ENCODE measurements around the gene HPSE2. TPM values are rescaled to one million over a fixed set of nuclear protein-coding genes. Genes with fewer than 3 reads are reported as not detected.

The HPSE2 gene
- total RNA-seq, 1 donor from 2014 or later = 0.10 TPM

DNA sequence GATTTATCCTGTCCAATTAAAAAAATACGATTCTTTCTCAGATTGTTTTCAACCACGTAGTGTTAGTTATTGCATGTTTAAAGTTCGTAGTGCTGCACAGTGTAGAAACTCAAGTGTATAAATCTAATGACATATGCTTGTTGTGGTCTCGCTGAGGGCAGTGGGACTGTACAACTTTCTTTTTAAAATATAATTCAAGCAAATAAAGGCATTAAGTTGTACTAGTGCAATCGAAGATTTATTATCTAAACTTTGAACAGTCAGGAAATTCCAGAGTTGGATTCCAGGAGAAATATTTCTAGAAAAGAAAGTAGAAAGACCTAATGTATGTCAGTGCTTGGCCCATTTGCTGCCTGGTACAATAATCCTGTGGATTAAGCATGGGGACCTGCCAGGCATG is 664.8 kb downstream of the HPSE2 start:
- Mint-ChIP-seq H3K36me3 (ENCODE audit: insufficient read depth) (no peaks in the 10 kb centered on the region), H3K9me3 (ENCODE audit: low read depth) (no peaks in the 10 kb centered on the region), H3K27me3 (no peaks in the 10 kb centered on the region), H3K4me1 (ENCODE audit: low read depth) (no peaks in the 10 kb centered on the region), H3K4me3 (ENCODE audit: low read depth) (no peak overlapping the region), H3K27ac (no peak overlapping the region)
- TF ChIP-seq, protein P1, sequence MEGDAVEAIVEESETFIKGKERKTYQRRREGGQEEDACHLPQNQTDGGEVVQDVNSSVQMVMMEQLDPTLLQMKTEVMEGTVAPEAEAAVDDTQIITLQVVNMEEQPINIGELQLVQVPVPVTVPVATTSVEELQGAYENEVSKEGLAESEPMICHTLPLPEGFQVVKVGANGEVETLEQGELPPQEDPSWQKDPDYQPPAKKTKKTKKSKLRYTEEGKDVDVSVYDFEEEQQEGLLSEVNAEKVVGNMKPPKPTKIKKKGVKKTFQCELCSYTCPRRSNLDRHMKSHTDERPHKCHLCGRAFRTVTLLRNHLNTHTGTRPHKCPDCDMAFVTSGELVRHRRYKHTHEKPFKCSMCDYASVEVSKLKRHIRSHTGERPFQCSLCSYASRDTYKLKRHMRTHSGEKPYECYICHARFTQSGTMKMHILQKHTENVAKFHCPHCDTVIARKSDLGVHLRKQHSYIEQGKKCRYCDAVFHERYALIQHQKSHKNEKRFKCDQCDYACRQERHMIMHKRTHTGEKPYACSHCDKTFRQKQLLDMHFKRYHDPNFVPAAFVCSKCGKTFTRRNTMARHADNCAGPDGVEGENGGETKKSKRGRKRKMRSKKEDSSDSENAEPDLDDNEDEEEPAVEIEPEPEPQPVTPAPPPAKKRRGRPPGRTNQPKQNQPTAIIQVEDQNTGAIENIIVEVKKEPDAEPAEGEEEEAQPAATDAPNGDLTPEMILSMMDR (IDR thresholded peaks at IDR 0.05; ENCODE audit: unreplicated experiment) = no peak
- no peak for DNase-seq (ENCODE audit: low spot score, unreplicated experiment)

DNA sequence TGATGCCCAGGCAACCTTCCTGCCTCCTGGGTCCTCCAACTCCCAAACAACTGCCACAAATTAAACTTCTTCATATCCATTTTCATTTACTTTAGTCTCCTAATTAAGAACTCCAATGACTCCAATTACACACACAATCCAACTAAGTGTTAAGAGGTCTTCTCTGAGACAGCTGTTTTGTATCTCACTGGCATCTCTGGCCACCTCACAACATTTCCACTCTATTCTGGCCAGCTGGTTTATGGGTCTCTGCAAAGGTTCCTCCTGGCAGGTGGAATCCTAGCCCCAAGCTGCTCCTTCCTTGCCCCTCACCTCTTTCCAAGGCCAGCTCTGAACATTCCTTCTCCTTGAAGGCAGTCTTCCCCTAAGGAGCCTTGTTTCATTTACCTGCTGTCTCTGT is 665.8 kb downstream of the HPSE2 start:
- Mint-ChIP-seq H3K27me3 (no peaks in the 10 kb centered on the region), H3K4me1 (ENCODE audit: low read depth) (no peaks in the 10 kb centered on the region), H3K27ac (no peak overlapping the region), H3K4me3 (ENCODE audit: low read depth) (no peak overlapping the region), H3K9me3 (ENCODE audit: low read depth) (no peaks in the 10 kb centered on the region), H3K36me3 (ENCODE audit: insufficient read depth) (no peaks in the 10 kb centered on the region)
- TF ChIP-seq, protein P1 (IDR thresholded peaks at IDR 0.05; ENCODE audit: unreplicated experiment) = no peak
- DNase-seq (ENCODE audit: low spot score, unreplicated experiment) = no peak

DNA sequence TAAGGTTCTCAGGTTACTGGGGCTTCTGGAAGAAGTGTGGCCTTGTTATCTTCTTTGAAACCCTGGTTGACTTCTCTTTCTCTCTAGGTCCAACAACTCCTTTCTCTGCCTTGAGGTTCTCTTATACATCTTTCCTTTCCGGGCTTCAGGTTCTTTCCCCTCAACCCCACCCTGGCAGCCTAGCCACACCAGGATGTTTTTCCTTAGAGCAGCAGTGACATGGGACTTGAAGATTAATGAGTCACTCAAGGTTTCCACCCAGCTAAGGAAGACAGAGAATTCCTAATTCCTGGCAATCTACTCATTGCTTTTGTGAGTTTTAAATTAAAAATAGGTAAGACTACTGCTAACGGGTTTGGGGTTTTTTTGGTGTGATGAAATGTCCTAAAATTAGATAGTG is 667.1 kb downstream of the HPSE2 start:
- H3K4me3 Mint-ChIP-seq (ENCODE audit: low read depth) = no peak overlapping the region
- H3K36me3 Mint-ChIP-seq (ENCODE audit: insufficient read depth) = no peaks in the 10 kb centered on the region
- no peak overlapping the region for H3K27ac Mint-ChIP-seq
- DNase-seq (ENCODE audit: low spot score, unreplicated experiment) = no peak
- no peaks in the 10 kb centered on the region for H3K27me3 Mint-ChIP-seq
- no peaks in the 10 kb centered on the region for H3K9me3 Mint-ChIP-seq (ENCODE audit: low read depth)
- TF ChIP-seq, protein P1 (IDR thresholded peaks at IDR 0.05; ENCODE audit: unreplicated experiment) = no peak
- no peaks in the 10 kb centered on the region for H3K4me1 Mint-ChIP-seq (ENCODE audit: low read depth)

DNA sequence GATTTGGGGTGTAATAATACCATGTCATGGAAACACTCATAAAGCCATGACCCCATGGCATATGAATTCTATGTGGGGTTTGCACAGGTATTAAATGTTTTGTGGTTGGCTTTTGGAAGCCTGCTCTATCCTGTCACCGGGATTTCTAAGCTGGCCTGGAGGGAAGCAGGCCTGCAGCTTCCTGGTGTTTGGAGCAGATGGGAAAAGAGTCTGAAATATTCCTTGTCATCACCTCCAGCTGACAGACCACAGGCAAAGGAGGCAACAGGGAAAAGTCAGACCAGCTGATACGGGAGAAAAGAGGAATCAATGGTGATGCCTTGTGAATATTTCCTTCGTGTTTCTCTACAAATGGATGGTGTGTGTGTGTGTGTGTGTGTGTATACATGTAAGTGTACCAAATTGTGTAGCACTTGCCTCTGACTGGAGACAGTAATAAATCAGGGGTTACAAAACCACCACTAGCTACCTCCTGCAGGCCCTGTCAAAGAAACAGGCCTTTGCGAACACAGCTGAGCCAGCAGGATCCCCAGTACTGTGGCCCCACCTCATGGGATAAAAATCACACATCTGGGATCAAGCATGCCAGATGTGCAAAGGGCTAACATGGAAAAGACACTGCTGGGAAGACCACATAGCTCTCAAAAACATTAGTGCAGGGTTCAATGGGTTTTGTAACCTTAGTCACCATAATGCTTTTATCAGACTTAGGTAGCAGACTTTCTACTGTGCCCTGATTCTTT is 668.1 kb downstream of the HPSE2 start:
- no peak overlapping the region for H3K27ac Mint-ChIP-seq
- no peaks in the 10 kb centered on the region for H3K27me3 Mint-ChIP-seq
- DNase-seq (ENCODE audit: low spot score, unreplicated experiment) = no peak
- TF ChIP-seq, protein P1 (IDR thresholded peaks at IDR 0.05; ENCODE audit: unreplicated experiment) = no peak
- no peak overlapping the region for H3K4me3 Mint-ChIP-seq (ENCODE audit: low read depth)
- no peaks in the 10 kb centered on the region for H3K9me3 Mint-ChIP-seq (ENCODE audit: low read depth)
- H3K36me3 Mint-ChIP-seq (ENCODE audit: insufficient read depth) = no peaks in the 10 kb centered on the region
- H3K4me1 Mint-ChIP-seq (ENCODE audit: low read depth) = no peaks in the 10 kb centered on the region

DNA sequence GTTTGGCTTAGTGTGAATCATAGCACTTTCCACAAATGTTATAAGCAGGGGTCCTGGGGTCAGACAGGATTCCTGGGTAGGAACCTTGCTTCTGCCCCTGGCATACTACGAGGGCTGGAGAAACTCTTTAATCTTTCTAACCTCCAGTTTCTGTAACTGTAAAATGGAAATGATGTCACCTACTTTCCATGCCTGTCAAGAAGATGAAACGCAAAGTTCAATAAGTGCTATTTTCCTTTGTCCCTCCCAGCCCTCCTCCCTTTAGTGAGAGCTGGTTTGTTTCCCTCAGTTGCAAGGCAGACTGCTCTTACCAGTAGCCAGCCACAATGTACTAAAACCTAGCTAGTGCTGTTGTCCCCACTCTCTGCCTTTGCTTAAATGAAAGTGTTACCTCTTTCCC is 671.8 kb downstream of the HPSE2 start:
- TF ChIP-seq, protein P1 (IDR thresholded peaks at IDR 0.05; ENCODE audit: unreplicated experiment) = no peak
- no peak overlapping the region for H3K27ac Mint-ChIP-seq
- no peaks in the 10 kb centered on the region for H3K9me3 Mint-ChIP-seq (ENCODE audit: low read depth)
- H3K4me3 Mint-ChIP-seq (ENCODE audit: low read depth) = no peak overlapping the region
- H3K36me3 Mint-ChIP-seq (ENCODE audit: insufficient read depth) = no peaks in the 10 kb centered on the region
- no peaks in the 10 kb centered on the region for H3K4me1 Mint-ChIP-seq (ENCODE audit: low read depth)
- no peak for DNase-seq (ENCODE audit: low spot score, unreplicated experiment)
- H3K27me3 Mint-ChIP-seq = no peaks in the 10 kb centered on the region
